OCI-LY1 (cell line): ENCODE results near the gene METTL3.

ENCODE experiments used
- H2AFZ ChIP-seq: fragments of 200-600 bp; sonication (generic), shearing (Covaris generic); 2 replicates; pipeline ENCODE4 v1.6.0; 2014; ENCODE audit warnings: antibody characterized with exemption, mild to moderate bottlenecking, low read length
- H3F3A ChIP-seq: fragments of 200-600 bp; sonication (generic), shearing (Covaris generic); 2 replicates; pipeline ENCODE4 v1.6.0; 2014; ENCODE audit warnings: mild to moderate bottlenecking, antibody characterized with exemption, low read length, moderate library complexity; ENCODE audit not compliant: insufficient read depth
- H3K27ac ChIP-seq: fragments of 200-600 bp; sonication (generic); 2 replicates; pipeline ENCODE4 v1.5.1; 2014; ENCODE audit warnings: low read length, mixed run types, mild to moderate bottlenecking, low read depth; ENCODE audit not compliant: poor library complexity, severe bottlenecking
- H3K27me3 ChIP-seq: fragments of 200-600 bp; sonication (generic); 2 replicates; pipeline ENCODE4 v1.6.0; 2014; ENCODE audit warnings: antibody characterized with exemption, mild to moderate bottlenecking, low read length, moderate library complexity; ENCODE audit not compliant: insufficient read depth
- H3K36me3 ChIP-seq: fragments of 200-600 bp; sonication (generic); 2 replicates; pipeline ENCODE4 v1.6.1; 2014; ENCODE audit warnings: mild to moderate bottlenecking, antibody characterized with exemption, low read length, moderate library complexity, mixed read lengths; ENCODE audit not compliant: insufficient read depth
- H3K4me1 ChIP-seq: fragments of 200-600 bp; sonication (generic); 2 replicates; pipeline ENCODE4 v1.5.1; 2014; ENCODE audit warnings: mild to moderate bottlenecking, low read length, moderate library complexity; ENCODE audit not compliant: insufficient read depth, severe bottlenecking
- H3K4me2 ChIP-seq: fragments of 200-600 bp; sonication (generic), shearing (Covaris generic); 2 replicates; pipeline ENCODE4 v1.6.1; 2014; ENCODE audit warnings: low read length
- H3K4me3 ChIP-seq: fragments of 200-600 bp; sonication (generic); 2 replicates; pipeline ENCODE4 v1.5.1; 2014; ENCODE audit warnings: low read length, low read depth, mild to moderate bottlenecking, mixed read lengths; ENCODE audit not compliant: poor library complexity, severe bottlenecking
- H3K79me2 ChIP-seq: fragments of 200-600 bp; shearing (Covaris generic); 2 replicates; pipeline ENCODE4 v1.6.1; 2016; ENCODE audit warnings: mixed run types, low read length, mixed read lengths; ENCODE audit not compliant: insufficient read depth
- H3K9ac ChIP-seq: fragments of 200-600 bp; sonication (generic), shearing (Covaris generic); 2 replicates; pipeline ENCODE4 v1.6.1; 2014; ENCODE audit warnings: mild to moderate bottlenecking, low read length, mixed read lengths
- H3K9me2 ChIP-seq: fragments of 200-600 bp; sonication (generic), shearing (Covaris generic); 2 replicates; pipeline ENCODE4 v1.6.1; 2014; ENCODE audit warnings: low read depth, mild to moderate bottlenecking, low read length, mixed read lengths
- H3K9me3 ChIP-seq: fragments of 200-600 bp; shearing (Covaris generic); 2 replicates; pipeline ENCODE4 v1.6.1; 2014; ENCODE audit warnings: low read length, mixed read lengths
- H4K20me1 ChIP-seq: fragments of 200-600 bp; sonication (generic), shearing (Covaris generic); 2 replicates; pipeline ENCODE4 v1.6.0; 2016; ENCODE audit warnings: mild to moderate bottlenecking, low read length; ENCODE audit not compliant: insufficient read depth
- CTCF ChIP-seq: fragments of 200-600 bp; sonication (generic), shearing (Covaris generic); IDR thresholded peaks from 2 replicates; pipeline ENCODE4 v1.5.1; 2017; ENCODE audit warnings: mild to moderate bottlenecking, antibody characterized with exemption, low read length, moderate library complexity, mixed read lengths
- EZH2 ChIP-seq: fragments of 200-600 bp; sonication (generic), shearing (Covaris generic); IDR thresholded peaks from 2 replicates; pipeline ENCODE4 v1.8.0; 2017; ENCODE audit warnings: borderline replicate concordance, mixed run types, mild to moderate bottlenecking, antibody characterized with exemption, low read length, moderate library complexity, mixed read lengths

The METTL3 gene

GRCh38 chr14:21506557-21506956 is 4.6 kb downstream of the METTL3 start:
- no peak for TF ChIP-seq EZH2
- TF ChIP-seq CTCF: no peak
- H3K9me3 ChIP-seq: no peaks in the 10 kb centered on the region
- no peak overlapping the region for H3K4me2 ChIP-seq
- no peak overlapping the region for H3K4me3 ChIP-seq
- H3K9me2 ChIP-seq: no peaks in the 10 kb centered on the region
- no peaks in the 10 kb centered on the region for H3F3A ChIP-seq
- H3K27me3 ChIP-seq: no peaks in the 10 kb centered on the region
- H3K4me1 ChIP-seq: peaks cover 14% of the 10 kb centered on the region
- H2AFZ ChIP-seq: no peak overlapping the region
- peaks cover 38% of the 10 kb centered on the region for H3K79me2 ChIP-seq
- H3K9ac ChIP-seq: no peak overlapping the region
- no peaks in the 10 kb centered on the region for H4K20me1 ChIP-seq
- H3K36me3 ChIP-seq: peaks cover 50% of the 10 kb centered on the region
- no peak overlapping the region for H3K27ac ChIP-seq

- Histone ChIP-seq H3K27ac (no peak overlapping the region), H3K9me3 (no peaks in the 10 kb centered on the region), H3K9ac (no peak overlapping the region), H3K79me2 (peaks cover 29% of the 10 kb centered on the region), H3K36me3 (peaks cover 65% of the 10 kb centered on the region), H3K4me3 (no peak overlapping the region), H3K4me1 (peaks cover 10% of the 10 kb centered on the region), H4K20me1 (no peaks in the 10 kb centered on the region), H3K9me2 (no peaks in the 10 kb centered on the region), H2AFZ (no peak overlapping the region), H3K4me2 (no peak overlapping the region), H3K27me3 (no peaks in the 10 kb centered on the region), H3F3A (no peaks in the 10 kb centered on the region)
- TF ChIP-seq EZH2 (no peak), CTCF (no peak)
Measured at GRCh38 chr14:21505012-21505553, 6.1 kb downstream of the METTL3 start.

GRCh38 chr14:21503376-21503775 is 7.8 kb downstream of the METTL3 start:
- Histone ChIP-seq H4K20me1 (no peaks in the 10 kb centered on the region), H3K9me2 (no peaks in the 10 kb centered on the region), H3K9ac (no peak overlapping the region), H3F3A (no peaks in the 10 kb centered on the region), H3K27ac (no peak overlapping the region), H3K27me3 (no peaks in the 10 kb centered on the region), H2AFZ (no peak overlapping the region), H3K4me2 (no peak overlapping the region), H3K9me3 (no peaks in the 10 kb centered on the region), H3K4me3 (no peak overlapping the region), H3K79me2 (peaks cover 19% of the 10 kb centered on the region; the same call in 1 of the 2 replicates), H3K36me3 (peaks cover 73% of the 10 kb centered on the region), H3K4me1 (no peaks in the 10 kb centered on the region)
- TF ChIP-seq CTCF (no peak), EZH2 (no peak)
